Stimulated activated CD4-positive, alpha-beta T cell treated with anti-CD3 and anti-CD28 coated beads, Interleukin-1b, Interleukin-23, amount 100 ng/mL, for 1 hour (primary cell): ENCODE results near the gene RAB21.
"Not testable (repeated sequence)": the region's sequence is repeated elsewhere in the genome, so short reads cannot be mapped to it uniquely, and the experiment has no call there.

Experiments
- DNase-seq, 2 donors: peaks; one replicate each; pipeline ENCODE4 v3.0.0-alpha.2; 2020; ENCODE audit warnings: low read depth in 2 of 2

The RAB21 gene

DNA sequence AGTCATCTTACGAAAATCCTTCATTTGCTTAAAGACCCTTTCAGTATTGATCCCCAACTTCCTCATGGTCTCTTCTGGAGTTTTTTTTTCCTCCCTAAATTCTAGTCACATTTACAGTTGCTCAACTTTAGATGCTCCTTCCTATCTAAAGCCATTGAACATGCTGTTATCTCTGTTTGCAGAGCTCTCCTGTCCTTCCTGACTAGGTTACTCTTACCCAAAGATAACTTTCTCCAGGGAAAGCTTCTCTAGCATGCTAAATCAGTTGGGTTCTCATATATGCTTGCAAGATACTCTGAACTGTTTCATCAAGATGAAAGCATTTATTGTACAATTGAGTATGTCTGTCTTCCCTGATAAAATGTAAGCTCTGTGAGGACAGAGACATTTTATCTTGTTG lies 1.8 kb upstream of the RAB21 start:
- no peak for DNase-seq

DNA sequence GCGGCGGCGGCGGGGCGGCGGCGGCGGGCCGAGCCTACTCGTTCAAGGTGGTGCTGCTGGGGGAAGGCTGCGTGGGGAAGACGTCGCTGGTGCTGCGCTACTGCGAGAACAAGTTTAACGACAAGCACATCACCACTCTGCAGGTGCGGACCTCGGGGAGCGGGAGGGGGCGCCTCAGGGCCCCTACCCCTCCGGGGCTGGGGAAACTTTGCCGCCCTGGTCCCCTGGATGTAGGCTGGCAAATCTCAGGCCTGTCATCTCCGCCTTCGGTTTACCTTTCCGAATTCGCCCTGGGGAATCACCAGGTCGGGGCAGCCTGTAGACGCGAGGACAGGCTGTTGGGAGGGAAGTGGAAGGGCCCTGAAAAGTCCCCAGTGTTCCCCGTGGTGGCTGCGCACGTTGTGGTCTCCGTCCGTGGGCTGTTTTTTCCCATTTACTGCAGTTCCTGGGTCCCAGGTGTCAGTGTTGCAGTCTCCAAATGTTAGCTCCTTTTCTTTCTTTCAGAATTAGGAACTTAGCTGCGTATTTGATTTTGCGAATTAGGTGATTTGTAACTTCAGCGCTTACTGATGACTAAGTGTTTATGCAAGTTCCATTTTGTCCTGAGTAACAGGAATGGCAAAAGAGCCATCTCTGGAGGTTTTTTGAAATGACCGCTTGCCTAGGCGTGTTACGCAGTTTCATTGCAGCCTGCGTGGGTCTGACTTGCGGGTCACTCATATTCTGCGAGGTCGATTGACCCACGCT lies 656 bp downstream of the RAB21 start:
- DNase-seq, result peak; percentile 22 to 35

DNA sequence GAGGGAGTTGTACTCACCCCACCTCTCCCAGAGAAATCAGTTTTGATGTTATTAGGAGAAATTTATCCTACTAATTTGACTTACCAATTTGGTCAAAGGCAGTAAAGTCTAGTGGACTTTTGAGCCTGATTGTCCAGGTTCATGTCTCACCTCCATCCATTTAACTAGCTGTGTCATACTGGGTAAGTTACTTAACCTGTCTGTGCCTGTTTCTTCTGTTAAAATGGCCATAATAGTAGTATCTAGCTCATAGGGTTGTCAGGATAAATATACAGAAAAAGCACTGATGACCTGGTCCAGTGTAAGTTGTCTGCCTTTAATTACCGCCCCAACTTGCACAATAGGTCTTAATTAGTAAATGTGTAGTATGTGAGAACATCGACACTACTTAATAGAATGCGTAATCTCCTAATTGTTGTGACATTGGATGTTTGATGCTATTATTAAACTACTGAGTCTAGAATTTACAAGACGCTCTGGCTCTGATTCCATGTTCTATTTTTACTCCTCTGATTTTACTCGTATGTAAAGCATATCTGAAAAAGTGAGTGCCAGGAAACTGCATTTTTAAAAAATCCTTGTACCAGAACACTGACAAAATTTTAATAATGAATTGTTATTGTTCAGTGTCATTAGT lies 1.5 kb downstream of the RAB21 start:
- DNase-seq, result no peak

DNA sequence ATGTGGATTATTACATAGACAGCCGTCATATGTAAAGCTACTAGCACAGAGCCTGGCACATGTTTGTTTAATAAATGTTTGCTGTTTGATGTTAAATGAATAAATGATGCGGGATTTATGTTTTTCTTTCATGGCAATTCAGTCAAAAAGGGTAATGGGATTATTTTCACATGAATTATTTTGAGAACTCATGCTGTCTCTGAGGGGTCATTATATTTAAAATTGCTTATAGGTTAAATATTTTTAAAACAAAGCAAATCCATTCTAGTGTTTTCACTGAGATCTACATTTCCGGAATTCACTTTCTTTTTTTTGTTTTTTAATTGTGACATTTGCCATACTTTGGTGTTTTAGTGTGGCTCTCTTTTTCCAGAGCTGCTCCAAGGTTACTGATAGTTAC lies 5.3 kb downstream of the RAB21 start:
- no peak for DNase-seq

DNA sequence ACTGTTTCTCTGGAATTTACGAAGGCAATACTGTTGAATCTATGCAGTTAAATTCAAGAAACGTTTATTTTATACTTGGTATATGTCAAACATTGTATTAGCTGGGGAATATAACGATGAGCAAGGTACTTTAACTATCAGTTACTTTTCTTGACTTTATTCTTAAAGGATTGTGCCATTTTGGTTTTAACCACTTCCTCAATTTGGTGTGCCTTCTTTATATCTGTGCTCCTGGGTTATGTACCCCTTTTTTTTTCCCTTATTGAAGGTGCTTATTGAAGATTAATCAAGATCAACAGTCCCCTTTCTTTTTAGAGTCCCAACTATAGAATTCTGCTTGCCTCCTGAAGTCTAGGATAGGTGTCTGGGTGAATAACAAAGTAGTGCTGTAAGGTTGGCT lies 5.8 kb downstream of the RAB21 start:
- DNase-seq, result no peak

DNA sequence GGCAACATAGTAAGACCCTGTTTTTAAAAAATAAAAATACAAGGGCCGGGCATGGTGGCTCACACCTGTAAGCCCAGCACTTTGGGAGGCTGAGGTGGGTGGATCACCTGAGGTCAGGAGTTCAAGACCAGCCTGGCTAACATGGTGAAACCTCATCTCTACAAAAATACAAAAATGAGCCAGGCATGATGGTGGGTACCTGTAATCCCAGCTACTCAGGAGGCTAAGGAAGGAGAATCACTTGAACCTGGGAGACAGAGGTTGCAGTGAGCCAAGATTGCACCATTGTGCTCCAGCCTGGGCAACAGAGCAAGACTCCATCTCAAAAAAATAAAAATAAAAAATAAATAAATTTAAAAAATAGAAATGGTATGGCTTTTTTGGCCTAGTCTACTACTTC lies 6.7 kb downstream of the RAB21 start:
- not testable (repeated sequence) for DNase-seq

DNA sequence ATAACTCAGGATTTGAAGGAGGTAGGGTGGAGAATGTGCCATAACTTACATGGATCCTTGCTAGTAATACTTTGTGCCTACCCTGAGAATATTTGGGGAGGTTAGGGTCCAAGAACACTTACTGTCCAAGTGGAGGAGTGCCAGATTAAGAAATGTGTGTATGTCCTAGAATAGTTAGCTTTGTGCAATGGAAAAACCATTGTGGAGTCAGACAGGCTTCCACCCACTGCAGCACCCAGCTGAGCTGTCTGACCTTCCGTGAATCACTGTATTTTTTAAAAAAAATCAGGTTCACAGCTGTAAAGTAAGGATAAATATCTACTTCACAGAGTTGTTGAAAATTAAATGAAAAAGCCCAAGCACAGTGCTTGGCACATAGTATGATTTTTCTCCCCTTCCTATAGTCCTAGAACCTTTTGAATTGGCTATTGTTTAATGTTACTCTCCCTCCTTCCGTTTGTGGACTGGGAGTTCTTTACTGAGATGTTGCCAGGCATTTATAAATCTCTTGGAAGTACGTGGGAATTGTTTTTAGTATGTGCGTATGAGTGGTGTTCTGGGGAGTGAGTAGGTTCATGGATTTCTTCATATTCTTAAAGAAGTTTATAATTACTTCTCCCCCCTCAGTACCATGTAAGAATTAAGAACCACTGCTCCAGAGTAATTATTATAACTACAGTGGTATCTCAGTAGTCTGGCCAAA lies 9.2 kb downstream of the RAB21 start:
- no peak for DNase-seq

DNA sequence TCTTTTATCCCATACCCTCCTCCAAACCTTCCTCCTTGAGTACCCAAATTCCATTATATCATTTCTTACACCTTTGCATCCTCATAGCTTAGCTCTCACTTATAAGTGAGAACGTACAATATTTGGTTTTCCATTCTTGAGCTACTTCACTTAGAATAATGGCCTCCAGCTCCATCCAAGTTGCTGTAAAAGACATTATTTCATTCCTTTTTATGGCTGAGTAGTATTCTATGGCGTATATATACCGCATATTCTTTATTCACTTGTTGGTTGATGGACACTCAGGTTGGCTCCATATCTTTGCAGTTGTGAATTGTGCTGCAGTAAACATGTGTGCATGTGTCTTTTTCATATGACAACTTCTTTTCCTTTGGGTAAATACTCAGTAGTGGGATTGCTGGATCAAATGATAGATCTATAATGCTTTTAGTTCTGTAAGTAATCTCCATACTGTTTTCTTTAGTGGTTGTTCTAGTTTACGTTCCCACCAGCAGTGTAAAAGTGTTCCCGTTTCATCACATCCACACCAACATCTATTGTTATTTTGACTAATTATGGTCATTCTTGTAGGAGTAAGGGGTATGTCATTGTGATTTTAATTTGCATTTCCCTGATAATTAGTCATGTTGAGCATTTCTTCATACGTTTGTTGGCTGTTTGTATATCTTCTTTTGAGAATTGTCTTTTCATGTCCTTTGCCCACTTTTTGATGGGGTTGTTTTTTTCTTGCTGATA lies 10.1 kb downstream of the RAB21 start:
- no peak for DNase-seq

DNA sequence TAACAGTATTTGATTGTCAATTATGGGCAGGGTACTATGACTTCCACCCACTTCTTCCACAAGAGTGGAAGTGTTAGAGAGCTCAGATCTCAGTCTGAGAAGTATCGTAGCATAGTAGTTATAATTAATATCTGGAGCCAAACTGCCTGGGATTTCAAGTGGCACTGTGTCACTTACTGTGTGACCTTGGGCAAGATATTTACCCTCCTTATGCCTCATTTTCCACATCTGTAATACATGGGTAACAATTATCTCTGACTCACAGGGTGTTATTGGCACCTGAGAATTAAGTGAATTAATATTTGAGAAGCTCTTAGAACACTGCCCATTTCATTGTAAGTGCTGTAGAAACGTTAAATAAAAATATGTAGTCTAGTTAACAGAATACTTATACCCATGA lies 11.5 kb downstream of the RAB21 start:
- no peak for DNase-seq

DNA sequence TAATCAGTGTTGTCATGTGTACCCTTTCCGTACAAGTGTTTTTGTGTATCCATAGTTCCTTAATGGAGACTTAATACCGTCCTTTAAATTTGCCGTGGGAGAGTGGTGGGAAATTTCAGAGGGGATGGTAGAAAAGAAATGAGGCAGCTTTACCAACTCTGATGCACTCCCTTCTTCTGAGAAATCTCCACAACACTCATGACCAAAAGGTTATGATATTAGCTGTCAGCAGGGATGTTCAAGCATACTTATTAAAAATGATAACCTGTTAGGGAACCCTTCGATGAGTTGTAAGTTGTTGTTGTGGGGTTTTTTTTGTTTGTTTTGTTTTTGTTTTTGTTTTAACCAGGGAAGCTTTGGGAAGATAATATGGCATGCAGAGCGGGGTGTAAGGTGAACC lies 12.5 kb downstream of the RAB21 start:
- no peak for DNase-seq

DNA sequence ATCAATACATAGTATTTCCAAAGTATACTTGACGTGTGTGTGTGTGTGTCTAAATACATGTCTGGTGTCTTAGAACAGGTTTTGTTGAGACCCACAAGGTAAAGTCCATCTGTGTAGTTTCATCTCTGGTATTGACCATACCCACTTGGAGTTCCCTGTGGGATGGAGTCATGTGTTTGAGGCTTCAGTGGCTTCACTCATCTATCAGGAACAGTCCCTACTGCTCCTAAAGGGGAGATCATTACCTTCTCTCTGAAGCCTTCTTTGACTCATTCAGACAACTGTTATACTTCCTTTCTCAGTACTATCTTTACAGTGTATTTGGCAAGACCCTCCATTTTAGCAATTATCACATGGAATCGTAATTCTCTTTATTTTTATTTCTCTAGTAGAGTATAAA lies 14.2 kb downstream of the RAB21 start:
- no peak for DNase-seq

DNA sequence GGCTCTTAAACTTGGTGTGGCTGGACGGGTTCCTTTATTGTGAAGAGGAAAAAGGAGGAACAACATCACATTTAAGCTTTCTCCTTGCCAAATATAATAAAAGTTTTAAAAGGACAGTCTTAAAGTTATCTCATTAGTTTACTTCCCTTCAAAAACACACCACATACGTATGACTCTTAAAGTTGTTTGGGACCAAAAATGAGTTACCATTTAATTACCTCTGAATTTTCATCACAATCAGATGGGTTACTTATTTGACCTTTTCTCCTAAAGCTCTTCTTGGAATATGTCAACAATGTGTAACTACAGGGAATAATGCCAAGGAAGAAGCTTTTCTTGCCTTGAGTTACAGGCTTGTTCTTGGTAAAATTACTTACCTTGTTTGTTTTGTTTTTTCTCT lies 16.4 kb downstream of the RAB21 start:
- no peak for DNase-seq

DNA sequence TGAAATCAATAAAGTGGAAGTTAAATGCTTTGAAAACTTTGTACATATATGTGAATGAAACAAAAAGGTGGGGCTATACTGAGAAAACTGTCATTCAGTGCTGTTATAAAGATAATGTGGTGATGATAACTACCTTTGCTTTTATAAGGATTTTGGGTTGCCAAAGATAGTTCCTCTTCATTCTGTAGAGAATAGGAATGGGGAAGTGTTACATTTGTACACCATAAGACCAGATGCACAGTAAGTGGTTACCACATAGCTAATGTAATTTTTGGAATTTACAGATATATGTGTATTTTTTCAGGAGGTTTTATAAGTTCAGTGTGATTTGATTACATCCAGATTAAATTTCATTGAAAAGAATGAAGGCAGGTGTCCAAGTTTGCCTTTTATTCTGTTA lies 18.1 kb downstream of the RAB21 start:
- no peak for DNase-seq

DNA sequence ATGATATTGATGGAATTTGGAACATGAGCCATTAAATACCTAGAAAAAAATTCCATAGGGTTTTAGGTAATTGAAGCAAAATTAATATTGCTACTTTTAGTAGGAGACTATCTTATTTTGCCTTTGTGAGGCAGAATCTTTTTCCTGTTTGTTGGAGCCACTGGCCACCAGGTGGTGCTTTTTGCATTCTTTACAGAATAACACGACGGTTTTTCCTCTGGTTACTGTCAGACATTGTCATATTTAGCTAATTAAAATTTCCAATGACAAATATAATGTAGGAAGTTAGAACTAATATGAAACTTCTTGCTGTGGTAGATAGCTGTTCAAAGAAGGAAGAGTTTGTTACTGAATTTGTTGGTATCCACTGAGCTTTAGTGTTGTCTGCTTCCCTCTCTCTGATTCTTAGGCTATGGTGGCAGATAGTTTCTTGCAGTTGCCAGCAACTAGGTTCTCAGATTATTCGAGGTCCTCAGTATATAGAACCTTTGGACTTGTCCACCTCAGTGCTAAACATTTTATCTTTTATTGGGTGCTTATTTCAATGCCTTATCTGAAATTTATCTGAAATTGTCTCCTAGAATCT lies 25.7 kb downstream of the RAB21 start:
- DNase-seq, result no peak

DNA sequence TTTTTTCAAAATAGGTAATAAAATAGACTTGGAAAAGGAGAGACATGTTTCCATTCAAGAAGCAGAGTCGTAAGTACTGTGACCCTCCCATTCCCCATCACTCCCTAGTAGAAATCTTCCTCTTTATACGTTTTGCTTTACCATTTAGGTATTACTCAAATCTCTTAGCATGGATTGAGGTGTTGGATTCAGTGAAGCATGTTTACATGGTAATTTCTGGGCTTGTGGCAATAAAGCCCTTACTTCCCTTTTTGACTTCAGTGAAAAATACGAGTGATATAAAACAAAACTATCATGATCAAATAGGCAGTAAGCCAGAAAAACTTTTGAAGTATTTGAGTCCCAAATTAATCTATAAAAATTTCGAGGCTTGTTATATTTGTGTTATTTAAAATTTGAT lies 27.4 kb downstream of the RAB21 start:
- no peak for DNase-seq

DNA sequence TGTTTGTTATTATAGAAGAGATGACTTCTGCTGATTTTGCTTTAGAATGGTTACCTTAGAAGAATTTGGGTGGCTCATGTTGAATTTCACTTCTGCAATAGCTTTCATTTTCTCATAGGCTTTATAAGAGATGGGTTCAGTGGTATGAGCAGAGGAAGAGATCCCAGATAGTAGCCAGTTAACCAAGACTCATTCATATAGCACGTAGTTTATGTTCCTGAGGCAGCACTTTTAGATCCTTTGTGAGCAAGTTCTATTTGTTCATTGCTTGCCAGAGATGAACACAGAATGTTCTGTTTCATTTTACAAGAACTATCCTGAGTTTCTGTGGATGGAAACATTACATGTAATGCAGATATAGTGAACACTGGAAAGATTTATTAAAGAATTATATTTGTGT lies 32.2 kb downstream of the RAB21 start:
- DNase-seq, result no peak

DNA sequence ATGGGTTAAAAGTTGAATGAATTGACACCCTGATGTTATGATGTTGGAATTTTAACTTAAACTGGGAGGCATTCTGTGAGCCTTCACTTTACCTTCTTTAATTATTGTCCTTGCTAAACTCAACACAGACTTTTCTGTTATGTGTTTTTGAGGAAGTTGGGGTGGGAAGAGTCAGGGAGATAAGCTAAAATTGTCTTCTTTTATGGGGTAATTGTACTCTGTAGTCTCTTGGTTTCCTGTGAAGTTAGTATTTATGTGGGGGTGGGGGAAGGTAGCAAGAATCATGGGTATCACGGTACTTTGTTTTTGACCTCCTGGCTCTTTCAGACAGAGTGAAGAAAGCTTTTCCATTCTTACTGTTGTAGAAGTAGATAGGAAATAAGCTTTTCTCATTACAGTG lies 32.9 kb downstream of the RAB21 start:
- DNase-seq, result no peak

DNA sequence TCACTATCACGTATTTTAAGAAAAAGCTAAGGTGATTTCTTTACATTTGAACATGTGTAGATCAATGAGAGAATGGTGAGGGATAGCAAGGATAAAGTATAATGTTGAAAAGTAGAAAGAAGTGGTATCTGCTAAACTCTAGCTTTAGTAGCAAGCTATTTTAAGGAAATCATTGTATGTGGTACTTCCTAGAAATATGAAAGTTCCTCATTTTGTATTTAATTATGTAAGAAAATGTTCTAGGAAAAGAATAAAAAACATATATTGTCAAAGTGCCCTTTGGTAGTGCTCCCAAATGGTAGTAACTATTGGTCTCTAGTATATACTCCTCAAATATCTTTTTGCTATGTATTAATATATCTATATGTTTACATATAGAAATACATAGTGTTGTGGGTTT lies 35.7 kb downstream of the RAB21 start:
- DNase-seq, result no peak

DNA sequence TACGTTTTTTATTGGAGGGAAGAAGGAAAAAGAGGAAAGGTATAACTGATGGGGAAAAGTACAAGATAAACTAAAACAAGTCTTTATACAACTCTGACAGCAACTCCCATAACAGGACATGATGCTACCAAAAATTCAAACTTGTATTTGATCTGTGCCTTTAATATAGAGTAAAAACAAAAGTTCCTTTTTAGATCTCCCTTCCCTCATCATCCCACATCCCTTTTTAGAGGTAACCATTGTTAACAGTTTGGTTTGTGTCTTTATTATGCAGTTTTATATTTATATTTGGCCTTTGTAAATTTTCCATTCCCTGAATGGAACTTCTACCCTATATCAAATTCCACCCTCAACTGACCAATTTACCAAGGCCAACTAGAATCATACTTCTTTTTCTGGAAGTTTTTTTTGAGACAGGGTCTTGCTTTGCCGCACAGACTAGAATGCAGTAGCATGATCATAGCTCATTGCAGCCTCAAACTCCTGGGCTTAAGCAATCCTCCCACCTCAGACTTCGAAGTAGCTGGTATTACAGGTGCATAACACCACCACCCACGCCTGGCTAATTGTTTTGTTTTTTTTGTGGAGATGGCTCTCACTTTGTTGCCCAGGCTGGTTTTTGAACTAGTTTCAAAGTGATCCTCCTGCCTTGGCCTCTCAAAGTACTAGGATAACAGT lies 36.9 kb downstream of the RAB21 start:
- DNase-seq, result no peak

DNA sequence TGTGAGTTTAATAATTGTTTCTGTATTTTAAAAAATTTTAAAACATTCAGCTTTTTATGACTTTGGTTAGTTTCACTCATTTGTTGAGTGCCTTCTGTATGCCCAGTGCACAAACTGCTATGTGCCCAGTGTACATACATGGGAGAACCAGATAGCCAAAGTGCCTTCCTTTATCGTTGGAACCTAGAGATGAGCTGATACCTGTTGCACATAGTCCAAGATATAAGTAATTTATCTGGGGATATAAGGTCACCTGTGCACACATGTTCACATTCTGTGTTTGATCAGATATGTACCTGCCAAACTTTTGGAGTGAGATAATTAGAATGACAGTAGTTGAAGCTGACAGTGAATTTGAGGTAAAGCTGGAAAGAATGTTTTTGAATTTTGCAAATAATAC lies 37.9 kb downstream of the RAB21 start:
- DNase-seq, result no peak

DNA sequence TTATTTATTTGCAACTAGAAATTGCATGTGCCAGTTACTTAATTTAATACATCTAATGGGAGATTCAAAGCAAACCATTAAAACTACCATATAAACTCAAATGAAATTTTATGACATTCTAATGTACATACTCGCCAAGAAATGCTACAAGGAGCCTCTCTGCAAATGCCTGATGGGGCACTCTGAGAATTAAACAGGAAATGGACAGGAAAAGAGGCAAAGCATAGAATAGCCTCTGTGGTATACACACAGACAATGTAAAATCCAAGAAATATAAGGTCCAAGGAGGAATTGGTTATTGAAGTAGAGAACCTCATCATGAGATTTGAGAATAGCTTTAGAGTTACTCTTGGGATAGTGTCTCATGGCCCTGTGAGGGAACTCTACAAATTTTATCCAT lies 41.2 kb downstream of the RAB21 start:
- DNase-seq, result no peak

DNA sequence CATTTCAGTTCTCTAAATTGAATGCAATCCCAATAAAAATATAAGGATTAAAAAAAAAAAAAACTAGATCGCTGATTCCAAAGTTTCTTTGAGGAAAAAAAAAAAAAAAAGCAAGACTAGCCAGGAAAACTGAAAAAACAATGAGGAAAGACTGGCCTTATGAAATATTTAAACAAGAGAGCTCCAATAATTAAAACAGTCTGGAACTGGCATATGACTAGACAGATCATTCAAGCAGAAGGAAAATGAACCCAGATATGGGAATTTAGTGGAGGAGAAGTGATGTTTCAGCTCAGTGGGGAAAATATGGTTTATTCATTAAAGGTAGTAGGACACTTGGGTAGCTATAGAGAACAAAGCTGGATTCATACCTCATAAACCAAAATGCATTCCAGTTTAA lies 42.9 kb downstream of the RAB21 start:
- DNase-seq, result no peak
